Neural cell (in vitro differentiated cells): ENCODE measurements around the gene SPATA31E1.
"Not testable (repeated sequence)": the region's sequence is repeated elsewhere in the genome, so short reads cannot be mapped to it uniquely, and the experiment has no call there.

ENCODE experiments used
- CTCF ChIP-seq: fragments of 450-650 bp; IDR thresholded peaks from 2 replicates; pipeline ENCODE4 v1.5.1; 2014; ENCODE audit warnings: antibody characterized with exemption, mild to moderate bottlenecking, moderate library complexity; ENCODE audit not compliant: poor library complexity, severe bottlenecking
- EZH2 ChIP-seq: fragments of 200-600, 300-800 bp; shearing (Covaris generic), sonication (generic); IDR thresholded peaks from 2 replicates; pipeline ENCODE4 v1.6.1; 2014; ENCODE audit warnings: antibody characterized with exemption, low read length, borderline replicate concordance, mild to moderate bottlenecking; ENCODE audit not compliant: insufficient read depth, poor library complexity, severe bottlenecking
- POLR2AphosphoS5 ChIP-seq: IDR thresholded peaks from 2 replicates; pipeline ENCODE4 v1.6.1; 2012
- RAD21 ChIP-seq: fragments of 450-650 bp; conservative IDR thresholded peaks from 2 replicates; pipeline ENCODE4 v1.6.1; 2014; ENCODE audit warnings: antibody characterized with exemption, mild to moderate bottlenecking, moderate library complexity
- SMC3 ChIP-seq: fragments of 450-650 bp; conservative IDR thresholded peaks from 2 replicates; pipeline ENCODE4 v1.6.1; 2014; ENCODE audit warnings: antibody characterized with exemption, mild to moderate bottlenecking, moderate library complexity; ENCODE audit not compliant: poor library complexity

DNA sequence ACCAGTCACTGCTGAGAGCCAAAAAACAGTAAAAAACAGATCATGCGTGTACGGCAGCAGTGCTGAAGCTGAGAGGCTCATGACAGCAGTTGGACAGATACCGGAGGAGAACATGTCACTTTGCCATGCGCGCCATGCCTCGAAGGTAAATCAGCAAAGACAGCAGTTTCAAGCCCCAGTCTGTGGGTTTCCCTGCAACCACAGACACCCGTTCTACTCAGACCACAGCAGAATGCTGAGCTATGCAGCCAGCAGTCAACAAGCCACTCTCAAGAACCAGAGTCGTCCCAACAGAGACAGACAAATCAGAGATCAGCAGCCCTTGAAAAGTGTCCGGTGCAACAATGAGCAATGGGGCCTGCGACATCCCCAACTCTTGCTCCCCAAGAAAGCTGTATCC is 40.3 kb downstream of the SPATA31E1 start:
- TF ChIP-seq CTCF, EZH2, SMC3, POLR2AphosphoS5, RAD21: not testable (repeated sequence)
